ENCODE measurements around the gene UNC119.

UNC119 gene

DNA sequence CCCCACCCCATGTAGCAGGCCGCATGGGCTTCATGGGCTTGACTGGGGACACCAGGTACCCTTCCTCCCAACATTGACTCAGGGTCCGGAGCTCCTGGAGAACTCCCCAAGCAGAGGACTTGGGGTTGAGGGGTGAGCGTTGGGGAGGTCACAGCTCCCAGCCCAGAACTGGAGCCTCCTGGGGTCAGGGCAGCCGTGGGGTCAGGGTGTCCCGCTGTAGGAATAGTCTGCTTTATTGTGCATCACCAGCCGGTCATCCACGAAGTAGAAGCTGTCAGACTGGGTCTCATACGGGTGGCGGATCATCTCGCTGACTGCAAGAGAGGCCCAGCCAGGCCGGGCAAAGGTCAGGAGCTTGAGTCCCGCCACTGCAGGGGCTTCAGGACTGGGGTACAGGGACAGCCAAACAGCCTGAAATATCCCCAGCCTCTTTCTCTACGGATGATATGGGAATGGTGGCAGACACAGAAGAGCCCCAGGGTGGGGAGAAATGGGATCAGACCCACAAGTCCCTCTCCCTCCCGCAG is 5.3 kb downstream of the UNC119 start:
- TF ChIP-seq, protein P1, sequence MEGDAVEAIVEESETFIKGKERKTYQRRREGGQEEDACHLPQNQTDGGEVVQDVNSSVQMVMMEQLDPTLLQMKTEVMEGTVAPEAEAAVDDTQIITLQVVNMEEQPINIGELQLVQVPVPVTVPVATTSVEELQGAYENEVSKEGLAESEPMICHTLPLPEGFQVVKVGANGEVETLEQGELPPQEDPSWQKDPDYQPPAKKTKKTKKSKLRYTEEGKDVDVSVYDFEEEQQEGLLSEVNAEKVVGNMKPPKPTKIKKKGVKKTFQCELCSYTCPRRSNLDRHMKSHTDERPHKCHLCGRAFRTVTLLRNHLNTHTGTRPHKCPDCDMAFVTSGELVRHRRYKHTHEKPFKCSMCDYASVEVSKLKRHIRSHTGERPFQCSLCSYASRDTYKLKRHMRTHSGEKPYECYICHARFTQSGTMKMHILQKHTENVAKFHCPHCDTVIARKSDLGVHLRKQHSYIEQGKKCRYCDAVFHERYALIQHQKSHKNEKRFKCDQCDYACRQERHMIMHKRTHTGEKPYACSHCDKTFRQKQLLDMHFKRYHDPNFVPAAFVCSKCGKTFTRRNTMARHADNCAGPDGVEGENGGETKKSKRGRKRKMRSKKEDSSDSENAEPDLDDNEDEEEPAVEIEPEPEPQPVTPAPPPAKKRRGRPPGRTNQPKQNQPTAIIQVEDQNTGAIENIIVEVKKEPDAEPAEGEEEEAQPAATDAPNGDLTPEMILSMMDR (IDR thresholded peaks at IDR 0.05; ENCODE audit: low read depth, low read length) = no peak
- no peak for DNase-seq (ENCODE audit: low read depth, low spot score)
- in situ Hi-C loops (cut with HindIII; ENCODE audit: low sequenced_read_pairs) = no loop called here
- no peak overlapping the region for H3K4me3 ChIP-seq (ENCODE audit: low read depth, low read length)

DNA sequence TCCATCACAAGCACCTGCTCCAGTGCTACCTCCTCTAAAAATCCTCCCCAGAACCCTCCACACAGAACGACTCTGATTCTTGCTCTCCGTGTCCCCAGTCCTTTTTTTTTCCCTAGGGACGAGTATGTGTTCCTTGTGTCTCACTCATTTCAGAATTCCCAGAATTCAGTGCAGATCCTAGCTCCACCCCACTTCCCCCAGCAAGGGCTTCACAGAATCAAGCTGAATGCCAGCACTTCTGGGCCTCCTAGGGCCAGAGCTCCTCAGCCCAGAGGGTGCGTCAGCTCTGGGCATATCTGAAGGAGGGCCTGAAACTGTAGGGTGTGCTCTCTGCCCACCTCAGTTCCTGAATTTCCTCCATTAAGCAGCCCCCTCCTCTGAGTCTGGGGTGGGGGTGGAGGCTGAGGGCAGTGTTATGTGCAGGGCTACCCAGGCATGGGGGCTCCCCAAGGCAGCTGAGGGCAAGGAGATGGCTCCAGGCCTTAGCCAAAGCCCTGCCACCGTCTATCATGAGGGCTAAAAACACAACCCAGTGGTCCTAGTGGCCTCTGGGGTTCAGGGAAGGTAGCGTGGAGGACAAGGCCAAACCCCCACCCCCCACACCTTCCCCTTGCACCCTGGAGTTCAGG is 6.5 kb downstream of the UNC119 start:
- no peak for DNase-seq (ENCODE audit: low read depth, low spot score)
- TF ChIP-seq, protein P1 (IDR thresholded peaks at IDR 0.05; ENCODE audit: low read depth, low read length) = no peak
- no peak overlapping the region for H3K4me3 ChIP-seq (ENCODE audit: low read depth, low read length)
- in situ Hi-C loops (cut with HindIII; ENCODE audit: low sequenced_read_pairs) = no loop called here

DNA sequence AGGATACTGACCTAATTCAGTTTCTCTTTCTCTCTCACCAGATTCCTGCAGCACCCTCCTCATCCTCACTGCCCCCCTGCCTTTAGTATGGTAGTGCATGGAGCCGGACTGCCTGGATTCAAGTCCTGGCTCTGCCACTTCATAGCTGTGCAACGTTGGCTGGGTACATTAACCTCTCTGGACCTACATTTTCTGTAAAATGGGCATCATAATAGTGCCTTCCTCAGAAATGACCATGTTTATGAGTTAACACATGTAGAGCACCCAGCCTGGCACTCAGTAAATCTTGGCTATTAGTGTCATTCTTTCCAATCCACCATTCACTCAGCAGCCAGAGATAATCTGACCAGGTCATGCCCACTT is 7.3 kb downstream of the UNC119 start:
- DNase-seq (ENCODE audit: low read depth, low spot score) = no peak
- no peak overlapping the region for H3K4me3 ChIP-seq (ENCODE audit: low read depth, low read length)
- TF ChIP-seq, protein P1 (IDR thresholded peaks at IDR 0.05; ENCODE audit: low read depth, low read length) = no peak
- in situ Hi-C loops (cut with HindIII; ENCODE audit: low sequenced_read_pairs) = no loop called here

DNA sequence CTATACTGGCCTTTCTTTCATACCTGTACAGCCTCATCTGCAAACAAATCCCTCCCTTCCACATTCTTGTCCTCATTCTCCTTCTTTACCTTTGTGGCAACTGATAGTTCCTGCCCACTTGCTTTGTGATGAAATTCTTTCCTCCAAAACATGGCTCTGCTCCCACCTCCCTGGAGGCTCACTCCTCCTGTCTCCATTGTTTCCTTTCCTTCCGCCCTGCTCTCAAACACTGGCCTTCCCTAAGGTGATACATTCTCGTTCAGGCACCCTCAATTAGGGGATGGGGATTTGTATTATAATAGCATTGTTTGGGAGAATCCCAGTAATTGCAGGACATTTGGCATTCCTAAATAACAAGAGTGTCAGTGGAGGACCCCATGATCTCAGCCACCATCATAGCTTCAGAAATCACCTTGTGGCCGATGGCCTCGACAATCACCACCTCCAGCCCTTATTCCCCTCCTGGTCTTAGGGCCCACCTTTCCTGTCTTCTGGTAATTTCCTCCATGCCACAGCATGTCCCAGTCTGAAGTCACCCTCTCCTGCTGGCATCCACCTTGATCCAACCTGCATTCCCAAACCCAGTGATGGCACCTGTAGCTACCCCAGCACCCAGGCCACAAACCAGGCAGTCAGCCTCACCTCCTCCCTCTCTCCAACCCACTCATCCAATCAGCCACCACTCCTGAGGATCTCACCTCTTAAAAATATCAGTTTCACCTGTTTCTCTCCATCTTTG is 7.9 kb downstream of the UNC119 start:
- no peak for DNase-seq (ENCODE audit: low read depth, low spot score)
- TF ChIP-seq, protein P1 (IDR thresholded peaks at IDR 0.05; ENCODE audit: low read depth, low read length) = no peak
- no peak overlapping the region for H3K4me3 ChIP-seq (ENCODE audit: low read depth, low read length)
- in situ Hi-C loops (cut with HindIII; ENCODE audit: low sequenced_read_pairs) = no loop called here

DNA sequence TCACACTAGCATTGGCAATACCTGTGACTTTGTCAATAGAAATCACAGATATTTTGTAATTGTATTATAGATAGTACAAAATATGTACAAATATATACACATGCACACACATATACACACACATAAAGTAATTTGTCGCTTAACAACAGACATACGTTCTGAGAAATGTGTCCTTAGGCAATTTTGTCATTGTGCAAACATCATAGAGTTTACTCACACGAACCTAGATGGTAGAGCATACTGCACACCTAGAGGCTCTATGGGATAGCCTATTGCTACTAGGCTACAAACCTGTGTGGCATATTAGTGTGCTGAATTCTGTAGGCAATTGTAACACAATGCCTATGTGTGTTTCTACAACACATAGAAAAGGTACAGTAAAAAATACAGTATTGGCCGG is 11.0 kb downstream of the UNC119 start:
- no peak overlapping the region for H3K4me3 ChIP-seq (ENCODE audit: low read depth, low read length)
- DNase-seq (ENCODE audit: low read depth, low spot score) = no peak
- in situ Hi-C loops (cut with HindIII; ENCODE audit: low sequenced_read_pairs) = no loop called here
- TF ChIP-seq, protein P1 (IDR thresholded peaks at IDR 0.05; ENCODE audit: low read depth, low read length) = no peak

DNA sequence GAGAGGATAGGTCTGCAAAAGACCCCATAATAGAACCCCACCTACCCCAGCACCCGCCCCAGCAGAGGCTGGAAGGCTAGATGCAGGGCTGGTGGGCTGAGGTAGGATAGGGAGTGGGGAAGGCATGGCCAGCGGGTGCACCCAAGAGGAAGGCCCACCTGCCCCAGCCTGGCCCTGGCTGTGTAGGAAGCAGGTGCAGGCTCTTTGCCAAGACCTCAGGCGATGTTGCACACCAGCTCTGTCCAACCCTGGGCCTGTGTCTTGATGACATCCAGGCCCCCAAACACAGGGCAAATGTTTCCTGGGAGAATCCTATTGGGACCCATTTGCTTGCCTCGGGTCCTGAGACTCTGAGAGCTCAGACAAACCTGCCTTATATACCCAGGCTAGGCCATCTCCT is 12.2 kb downstream of the UNC119 start:
- TF ChIP-seq, protein P1 (IDR thresholded peaks at IDR 0.05; ENCODE audit: low read depth, low read length) = no peak
- DNase-seq (ENCODE audit: low read depth, low spot score) = no peak
- no peak overlapping the region for H3K4me3 ChIP-seq (ENCODE audit: low read depth, low read length)
- in situ Hi-C loops (cut with HindIII; ENCODE audit: low sequenced_read_pairs) = no loop called here

All from astrocyte of the spinal cord (primary cell).